ENCODE measurements around the gene IL36RN.

Gene IL36RN

DNA sequence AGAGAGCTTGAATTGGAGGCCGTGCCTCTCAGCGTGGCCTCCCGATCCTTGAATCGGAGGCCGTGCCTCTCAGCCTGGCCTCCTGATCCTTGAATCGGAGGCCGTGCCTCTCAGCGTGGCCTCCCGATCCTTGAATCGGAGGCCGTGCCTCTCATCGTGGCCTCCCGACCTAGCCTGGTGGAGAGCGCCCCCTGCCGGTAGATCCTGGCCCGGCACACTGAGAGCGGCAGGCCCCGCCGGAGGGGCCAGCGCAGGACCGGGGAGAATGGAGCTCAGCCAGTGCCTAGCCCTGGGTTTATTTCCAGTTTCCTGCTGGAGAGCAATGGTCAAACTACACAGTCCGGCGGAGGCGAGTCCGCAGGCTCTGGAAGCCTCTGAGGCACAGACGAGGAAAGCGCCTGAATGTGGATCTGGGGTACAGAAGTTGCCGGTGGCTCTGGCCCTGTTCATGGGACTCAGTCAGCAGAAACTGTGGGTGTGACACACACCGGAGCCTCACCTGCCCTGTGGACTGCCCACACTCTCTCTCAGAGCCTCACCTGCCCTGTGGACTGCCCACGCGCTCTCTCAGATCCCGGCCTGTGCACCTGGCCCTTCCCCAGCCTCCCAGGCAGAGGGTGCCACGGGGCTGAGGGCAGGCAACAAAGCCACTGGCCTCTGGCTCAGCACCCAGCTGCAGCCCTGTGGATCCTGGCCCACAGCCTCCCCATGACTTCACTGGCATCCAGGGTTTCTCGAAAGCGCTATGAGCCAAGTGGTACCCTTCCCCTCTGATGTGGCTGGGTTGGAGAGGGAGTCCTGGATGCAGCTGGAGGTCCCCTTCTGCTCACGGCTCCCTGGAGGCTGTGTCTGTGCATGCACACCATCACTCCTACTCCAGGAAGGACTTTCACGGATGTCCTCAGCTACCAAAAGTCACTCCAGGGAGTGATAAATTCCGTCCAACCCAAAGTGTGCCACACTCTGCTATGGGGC lies 7.8 kb upstream of the IL36RN start:
- no peak for DNase-seq

DNA sequence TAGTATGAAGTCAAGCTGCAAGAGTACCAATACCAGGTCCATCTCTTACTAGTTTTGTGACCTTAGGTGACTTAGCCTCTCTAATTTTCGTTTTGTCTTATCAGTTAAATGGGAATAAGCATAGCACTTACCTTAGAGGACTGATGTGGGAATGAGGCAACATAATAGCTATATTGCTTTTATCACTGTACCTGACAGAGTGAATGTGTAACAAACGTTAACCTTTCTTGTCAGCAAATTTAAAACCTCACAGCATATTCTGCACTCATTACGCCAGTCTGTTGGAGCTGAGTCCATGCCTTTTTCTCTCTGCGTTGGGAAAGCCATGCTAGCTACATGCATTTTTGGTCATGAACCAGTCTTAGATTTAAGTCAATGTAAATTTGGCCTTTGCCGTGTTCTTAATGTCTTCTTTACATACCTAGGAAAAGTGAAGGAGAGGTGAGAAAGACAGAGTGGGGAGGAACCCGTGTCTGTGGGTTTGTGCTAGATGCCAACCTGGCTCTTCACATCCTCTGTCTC lies 6.5 kb upstream of the IL36RN start, which contains the start of gene IL36B:
IL36B (minus strand) TSS at position 472 of the 522 bp plus-strand sequence.
- no peak for DNase-seq

DNA sequence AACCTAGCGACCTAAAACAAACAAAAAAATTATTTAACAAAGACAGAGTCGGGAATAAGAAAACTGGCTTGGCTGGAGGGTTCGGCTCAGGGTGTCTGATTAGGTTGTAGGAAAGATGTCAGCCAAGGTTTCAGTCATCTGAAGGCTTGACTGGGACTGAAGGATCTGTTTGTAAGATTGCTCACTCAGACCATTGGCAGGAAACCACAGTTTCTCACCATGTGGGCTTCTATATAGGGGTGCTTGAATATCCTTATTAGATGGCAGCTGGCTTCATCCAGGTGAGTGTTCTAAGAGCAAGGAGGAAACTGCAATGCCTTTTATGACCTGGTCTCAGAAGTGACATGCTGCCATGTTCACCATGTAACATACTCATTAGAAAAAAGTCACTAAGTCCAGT lies 5.3 kb upstream of the IL36RN start:
- no peak for DNase-seq

DNA sequence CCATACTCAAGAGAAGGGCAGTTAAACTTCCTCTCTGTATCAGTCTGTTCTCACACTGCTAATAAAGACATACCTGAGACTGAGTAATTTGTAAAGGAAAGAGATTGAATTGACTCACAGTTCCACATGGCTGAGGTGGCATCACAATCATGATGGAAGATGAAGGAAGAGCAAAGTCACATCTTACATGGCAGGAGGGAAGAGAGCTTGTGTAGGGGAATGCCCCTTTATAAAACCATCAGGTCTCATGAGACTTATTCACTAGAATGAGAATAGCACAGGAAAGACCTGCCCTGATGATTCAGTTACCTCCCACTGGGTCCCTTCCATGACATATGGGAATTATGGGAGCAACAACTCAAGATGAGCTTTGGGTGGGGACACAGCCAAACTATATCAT lies 4.9 kb upstream of the IL36RN start:
- DNase-seq = no peak

DNA sequence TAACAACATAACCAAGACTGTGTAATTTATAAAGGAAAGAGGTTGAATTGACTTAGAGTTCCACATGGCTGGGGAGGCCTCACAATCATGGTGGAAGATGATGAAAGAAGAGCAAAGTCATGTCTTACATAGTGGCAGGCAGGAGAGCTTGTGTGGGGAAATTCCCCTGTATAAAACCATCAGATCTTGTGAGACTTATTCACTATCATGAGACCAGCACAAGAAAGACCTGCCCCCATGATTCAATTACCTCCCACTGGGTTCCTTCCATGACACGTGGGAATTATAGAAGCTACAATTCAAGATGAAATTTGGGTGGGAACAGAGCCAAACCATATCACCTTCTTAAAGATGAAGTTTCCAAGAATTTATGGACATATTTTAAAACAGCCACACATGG lies 2.5 kb upstream of the IL36RN start:
- DNase-seq = no peak

DNA sequence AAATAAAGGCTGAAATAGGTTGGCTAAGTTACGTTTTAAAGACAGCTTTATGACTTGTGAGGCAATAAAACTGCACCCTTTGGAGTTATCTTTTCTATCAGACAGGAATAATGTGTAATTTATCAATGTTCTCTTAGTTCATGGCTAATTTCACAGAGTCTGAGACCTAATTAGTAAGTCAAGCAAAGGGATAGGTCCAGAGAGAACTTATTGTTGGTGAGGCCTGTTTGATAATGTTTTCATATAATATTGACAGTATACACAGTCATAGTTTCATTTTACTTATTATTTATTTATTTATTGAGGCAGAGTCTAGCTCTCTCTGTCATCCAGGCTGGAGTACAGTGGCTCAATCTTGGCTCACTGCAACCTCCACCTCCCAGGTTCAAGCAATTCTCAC lies 1.9 kb upstream of the IL36RN start:
- no peak for DNase-seq

DNA sequence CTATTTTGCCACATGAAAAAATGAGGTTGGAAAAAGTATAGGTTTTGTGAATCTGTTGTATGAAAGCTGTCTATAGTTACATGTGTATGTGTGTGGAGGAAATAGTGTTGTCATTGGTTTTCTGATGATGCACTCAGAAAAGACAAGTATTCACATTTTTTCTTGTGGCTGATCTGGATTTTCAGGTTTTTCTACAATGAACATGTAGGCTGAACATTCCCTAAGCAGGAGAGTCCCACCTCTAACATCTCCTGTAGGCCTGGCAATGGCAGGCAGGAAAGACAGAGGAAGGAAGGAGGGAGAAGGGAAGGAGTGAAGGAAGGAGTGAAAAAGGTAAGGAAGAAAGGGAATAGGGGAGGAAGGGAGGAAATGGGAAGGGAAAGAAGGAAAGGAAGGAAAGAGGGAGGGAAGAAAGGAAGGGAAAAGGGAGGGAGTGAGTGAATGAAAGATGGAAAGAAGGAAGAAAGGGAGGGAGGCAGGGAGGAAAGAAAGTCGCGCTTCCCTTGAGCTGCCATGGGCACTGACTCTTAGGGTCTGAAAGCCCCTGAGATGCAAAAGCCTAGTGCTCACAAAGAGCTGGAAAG lies 495 bp upstream of the IL36RN start:
- DNase-seq = no peak

DNA sequence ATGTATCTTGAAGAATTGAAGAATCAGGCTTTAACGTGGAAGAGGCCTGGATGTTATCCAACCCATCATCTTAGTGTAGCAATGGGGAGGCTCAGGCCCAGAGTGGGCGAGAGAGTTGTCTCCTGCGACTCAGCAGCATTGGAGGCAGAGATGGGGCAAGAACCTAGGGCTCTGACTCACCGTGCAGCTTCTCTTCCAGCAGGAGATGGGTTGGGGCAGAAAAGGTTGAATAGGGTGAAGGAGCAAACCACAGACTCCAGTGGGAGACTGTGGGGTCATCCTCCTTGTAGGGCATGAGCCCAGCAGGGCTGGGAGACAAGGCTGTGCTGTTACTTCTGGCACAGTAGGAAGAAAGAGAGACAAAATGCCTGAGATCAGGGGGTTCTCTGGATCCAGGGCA lies 1.4 kb downstream of the IL36RN start:
- no peak for DNase-seq

DNA sequence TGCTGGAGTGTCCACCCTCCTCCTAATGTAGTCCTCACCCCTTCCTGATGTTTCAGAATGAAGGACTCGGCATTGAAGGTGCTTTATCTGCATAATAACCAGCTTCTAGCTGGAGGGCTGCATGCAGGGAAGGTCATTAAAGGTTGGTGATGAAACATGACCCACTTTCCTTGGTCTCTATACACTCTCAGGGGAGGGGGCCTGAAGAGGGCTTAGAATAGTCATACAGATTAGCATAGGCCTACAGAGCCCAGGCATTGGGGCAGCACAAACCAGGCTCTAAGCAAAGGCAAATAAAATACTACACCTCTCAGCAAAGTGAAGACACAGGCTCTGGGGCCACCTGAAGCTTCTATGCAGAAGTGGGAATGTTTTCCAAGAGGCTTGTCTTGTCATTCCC lies 1.8 kb downstream of the IL36RN start:
- DNase-seq = no peak

DNA sequence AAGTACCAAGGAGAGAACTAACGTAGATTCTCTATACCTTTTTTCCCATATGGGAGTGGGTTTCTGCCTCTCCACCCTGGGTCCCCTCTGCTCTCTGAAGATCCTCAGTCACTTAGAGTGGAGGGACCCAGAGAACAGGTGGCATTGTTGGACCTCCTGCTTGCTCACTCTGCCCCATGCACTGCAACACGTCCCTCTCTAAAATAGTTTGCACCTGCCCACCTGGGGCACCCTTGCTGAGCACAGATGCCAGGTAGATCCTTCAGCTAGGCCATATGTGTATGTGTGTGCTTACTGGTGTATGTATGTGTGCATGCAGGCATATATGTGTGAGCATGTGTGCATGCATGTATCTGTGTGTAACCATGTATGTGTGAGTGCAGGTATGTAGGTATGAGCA lies 2.2 kb downstream of the IL36RN start:
- no peak for DNase-seq

DNA sequence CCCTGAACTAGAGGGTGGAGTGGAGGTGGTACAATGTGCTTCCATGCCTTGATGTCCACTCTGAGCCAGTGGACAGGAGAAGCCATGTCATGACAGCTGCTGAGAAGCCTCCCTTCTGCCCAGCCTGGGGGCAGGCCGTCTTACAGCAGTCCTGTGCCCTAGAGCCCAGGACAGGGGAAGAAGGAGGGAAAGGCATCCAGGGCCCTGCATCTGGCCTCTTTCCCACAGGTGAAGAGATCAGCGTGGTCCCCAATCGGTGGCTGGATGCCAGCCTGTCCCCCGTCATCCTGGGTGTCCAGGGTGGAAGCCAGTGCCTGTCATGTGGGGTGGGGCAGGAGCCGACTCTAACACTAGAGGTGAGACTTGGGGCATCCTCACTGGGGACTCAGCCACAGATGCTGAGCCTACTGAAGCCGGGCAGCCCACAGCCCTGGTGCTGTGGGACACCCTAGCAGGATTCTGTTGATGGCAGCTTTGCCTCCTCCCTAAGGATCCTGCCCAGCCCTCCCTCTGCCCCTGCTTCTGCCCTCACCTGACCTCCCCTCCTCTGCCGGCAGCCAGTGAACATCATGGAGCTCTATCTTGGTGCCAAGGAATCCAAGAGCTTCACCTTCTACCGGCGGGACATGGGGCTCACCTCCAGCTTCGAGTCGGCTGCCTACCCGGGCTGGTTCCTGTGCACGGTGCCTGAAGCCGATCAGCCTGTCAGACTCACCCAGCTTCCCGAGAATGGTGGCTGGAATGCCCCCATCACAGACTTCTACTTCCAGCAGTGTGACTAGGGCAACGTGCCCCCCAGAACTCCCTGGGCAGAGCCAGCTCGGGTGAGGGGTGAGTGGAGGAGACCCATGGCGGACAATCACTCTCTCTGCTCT lies 3.1 kb downstream of the IL36RN start:
- no peak for DNase-seq

DNA sequence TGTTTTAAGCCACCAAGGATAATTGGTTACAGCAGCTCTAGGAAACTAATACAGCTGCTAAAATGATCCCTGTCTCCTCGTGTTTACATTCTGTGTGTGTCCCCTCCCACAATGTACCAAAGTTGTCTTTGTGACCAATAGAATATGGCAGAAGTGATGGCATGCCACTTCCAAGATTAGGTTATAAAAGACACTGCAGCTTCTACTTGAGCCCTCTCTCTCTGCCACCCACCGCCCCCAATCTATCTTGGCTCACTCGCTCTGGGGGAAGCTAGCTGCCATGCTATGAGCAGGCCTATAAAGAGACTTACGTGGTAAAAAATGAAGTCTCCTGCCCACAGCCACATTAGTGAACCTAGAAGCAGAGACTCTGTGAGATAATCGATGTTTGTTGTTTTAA lies 5.3 kb downstream of the IL36RN start:
- DNase-seq = no peak

DNA sequence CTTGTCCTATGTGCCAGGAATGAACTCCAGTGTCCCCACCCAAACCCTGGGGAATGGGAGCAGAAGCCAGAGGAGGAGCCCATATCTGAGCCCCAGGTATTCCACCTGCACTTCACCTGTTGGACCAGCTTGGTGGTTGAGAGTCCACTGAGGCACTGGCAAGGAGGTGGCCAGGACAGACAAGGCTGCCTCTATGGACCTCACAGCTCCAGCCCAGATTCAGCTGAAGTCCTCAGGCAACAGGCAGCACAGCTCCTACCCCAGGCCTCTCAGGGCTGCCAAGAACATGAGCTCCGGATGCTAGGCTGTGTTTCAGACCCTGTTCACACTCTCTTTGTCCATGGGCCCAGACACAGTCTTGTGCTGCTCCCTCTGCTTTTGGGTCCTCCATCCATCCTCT lies 5.9 kb downstream of the IL36RN start:
- DNase-seq = no peak

DNA sequence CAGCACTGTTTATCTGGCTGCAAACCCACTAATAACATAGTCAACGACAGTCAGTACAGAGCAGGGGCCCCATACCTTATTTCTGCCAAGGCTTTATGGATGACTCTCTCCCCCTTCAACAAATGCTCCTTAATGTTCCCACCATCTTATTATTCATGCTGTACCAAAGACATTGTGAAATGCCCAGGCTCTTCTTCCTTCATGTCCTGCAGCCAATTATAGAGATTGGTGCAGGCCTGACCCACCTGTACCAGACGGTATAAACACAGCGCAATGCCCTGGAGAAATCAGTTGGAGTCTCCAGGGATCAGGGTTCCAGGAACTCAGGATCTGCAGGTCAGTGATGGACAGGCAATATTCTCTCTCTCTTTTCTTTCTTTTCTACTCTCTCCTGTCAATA lies 8.7 kb downstream of the IL36RN start, which contains the start of gene IL1F10:
IL1F10 (plus strand) TSS at position 290 of the 400 bp plus-strand sequence. CDS start 4,769 bp downstream, outside the sequence.
- no peak for DNase-seq

DNA sequence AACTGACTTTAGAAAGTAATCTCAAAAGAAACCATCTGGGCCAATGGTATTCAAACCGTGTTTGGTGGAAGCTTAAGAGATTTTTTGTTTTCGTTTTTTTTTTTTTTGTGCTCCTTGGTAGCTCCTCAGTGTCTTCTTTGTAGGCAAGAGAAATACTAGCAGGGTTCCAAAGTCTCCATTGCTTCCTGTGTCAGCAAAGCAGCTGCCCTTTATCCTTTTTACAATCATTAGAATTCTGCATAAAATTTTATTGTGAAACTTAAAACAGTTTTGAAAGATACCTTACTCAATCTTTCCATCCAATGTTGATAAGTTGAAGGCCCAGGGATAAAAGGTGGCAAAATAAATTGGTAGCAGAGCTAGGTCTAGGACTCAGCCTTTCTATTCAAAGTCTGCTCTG lies 9.3 kb downstream of the IL36RN start:
- no peak for DNase-seq

DNA sequence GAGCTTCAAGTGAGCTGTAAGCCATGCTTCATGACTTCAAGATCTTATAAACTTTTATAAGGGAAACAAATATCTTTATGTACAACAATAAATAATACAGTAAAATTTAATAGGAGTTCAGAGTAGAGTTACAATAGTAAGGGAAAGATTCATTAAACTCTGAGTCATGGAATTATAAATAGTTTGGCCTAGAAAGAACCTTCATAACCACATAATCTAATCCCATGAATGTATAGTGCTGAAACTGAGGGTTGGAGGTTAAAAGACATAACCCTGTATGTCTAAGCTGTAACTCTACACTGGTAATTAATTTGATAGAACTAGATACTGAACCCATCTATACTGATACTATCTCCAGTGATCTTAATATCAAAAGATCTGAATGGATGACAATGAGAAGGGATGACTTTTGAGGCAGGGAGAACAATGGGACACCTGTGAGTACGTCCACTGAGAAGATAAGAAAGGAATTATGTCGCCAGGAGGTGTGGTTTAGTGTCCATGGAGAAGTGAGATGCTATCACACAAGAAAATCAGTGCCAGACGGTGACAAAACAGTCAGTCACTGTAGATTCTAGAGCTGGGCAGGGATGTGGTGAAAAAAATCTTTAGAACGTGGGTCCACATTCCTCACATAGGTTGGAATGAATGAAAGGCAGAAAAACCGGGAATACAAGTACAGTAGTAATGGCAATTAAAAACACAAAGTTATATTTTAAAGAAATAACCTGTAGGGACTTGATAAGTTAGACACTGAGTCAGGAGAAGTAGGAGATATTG lies 9.9 kb downstream of the IL36RN start:
- no peak for DNase-seq

DNA sequence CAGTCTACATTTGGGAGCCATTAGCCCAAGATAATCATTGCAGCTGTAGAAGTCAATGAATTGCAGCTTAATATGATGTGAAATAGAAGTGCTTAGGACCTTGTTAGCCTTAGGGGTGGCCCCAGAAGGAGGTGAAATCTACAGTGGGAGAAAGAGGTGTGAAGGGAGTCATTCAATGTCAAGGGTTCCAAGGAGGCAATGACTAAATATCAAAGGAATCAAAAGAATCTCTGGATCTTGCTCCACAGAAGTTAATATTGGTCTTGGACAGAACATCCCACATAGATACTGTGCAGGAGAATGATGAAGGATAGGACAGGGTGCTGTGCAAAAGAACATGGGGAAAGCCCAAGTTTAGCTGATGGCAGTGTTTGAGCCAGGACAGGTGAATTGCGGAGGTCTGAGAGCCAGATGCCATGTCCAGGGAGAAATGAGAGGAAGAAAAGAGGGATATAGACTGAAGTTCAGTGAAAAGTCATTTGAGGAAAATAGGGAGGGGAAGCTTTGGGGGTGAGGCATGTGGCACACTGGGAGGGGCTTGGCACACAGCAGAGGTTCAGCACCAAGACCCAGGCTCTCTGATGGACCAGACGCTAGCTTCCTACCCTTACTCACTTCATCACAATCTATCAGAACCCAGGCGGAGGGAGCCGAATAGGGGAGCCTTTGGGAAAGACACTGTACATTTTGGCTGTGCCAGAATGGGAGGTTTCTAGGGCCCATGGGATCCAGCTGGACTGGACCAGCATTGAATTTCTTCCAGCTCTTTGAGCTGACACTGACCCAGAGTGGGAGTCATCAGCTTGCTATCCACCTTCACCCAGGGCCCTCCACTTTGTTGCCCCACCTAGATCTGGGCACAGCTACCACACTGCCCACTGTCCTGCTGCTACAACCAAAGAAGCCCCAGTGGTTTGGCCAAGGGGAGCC lies 10.9 kb downstream of the IL36RN start:
- DNase-seq = no peak

DNA sequence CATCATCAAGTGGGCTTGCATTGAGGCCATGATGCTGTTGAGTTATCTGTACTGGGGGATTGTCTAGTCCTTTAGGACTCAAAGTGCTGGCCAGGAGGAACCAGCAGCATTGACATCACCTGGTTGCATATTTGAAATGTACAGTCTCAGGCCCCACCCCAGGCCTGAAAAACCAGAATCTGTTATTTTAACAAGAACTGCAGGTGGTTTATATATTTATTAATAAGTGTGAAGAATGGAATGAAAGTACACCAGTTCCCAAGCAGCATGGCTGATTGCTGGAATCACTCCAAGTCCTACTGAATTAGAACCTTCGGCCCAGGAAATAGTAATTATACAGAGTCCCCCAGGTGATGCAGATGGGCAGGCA lies 11.6 kb downstream of the IL36RN start:
- DNase-seq = no peak

DNA sequence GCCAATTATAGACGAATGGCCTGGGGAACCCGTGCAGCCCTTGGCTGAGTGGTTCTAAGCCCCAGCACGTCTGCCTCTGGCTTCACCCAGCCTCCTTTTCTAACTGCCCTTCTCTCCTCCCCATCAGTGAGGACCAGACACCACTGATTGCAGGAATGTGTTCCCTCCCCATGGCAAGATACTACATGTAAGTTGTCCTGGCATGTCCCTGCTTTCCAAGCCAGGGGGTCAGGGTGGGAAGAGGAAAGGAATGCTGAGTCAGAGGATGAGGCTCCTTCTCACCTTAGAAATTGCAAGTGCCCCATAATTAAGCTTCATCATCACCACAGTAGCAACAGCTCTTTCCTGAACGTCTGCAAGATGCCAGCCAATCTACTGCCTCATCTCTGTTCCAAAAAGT lies 13.6 kb downstream of the IL36RN start:
- no peak for DNase-seq

DNA sequence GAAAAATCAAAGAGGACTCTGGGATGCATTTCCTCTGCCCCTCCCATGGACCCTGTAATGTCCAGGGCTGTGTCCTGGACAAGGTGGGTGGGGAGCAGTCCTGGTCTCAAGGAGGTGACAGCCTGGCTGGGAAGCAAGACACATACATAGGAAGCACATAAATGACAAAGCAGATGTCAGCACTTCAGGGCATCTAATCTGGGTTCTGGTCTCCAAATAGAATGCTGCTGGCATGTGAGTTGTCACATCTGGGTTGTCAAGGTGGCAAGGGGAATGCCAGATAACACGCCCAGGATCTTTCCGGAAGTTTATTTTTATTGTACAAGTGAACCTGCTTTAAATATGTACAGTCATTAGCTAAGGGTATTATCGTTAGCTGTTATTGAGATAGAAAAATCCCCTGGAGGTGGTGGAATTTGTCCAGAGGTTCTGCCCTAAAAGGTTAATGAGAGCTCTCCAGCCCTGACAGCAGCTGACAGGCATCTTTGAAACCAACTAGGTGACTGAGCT lies 14.4 kb downstream of the IL36RN start:
- no peak for DNase-seq

DNA sequence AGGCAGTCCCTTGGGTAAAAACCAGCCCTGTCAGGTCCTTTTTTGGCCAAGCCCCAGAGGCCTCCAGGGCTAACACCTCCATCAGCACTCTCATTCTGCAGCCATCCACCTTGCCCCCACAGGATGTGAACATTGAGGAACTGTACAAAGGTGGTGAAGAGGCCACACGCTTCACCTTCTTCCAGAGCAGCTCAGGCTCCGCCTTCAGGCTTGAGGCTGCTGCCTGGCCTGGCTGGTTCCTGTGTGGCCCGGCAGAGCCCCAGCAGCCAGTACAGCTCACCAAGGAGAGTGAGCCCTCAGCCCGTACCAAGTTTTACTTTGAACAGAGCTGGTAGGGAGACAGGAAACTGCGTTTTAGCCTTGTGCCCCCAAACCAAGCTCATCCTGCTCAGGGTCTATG lies 16.0 kb downstream of the IL36RN start:
- no peak for DNase-seq
